Gastroesophageal sphincter (tissue), 3 donors: ENCODE measurements around the gene ZBTB7C.

Experiments used
- POLR2AphosphoS5 ChIP-seq: sonication (generic); formaldehyde crosslinking; IDR thresholded peaks from one replicate; pipeline ENCODE4 v1.6.1; 2017; ENCODE audit warnings: antibody characterized with exemption
- TF ChIP-seq, protein P1 (sequence below), 4 experiments: fragments of 200-600 bp in 2 of 4; fragments of 450-650 bp in 2 of 4; sonication (generic) in 1 of 4; IDR thresholded peaks; one replicate each; pipeline ENCODE4 v1.5.1; 2017 to 2019; ENCODE audit warnings: antibody characterized with exemption in 4 of 4, mild to moderate bottlenecking in 2 of 4, moderate library complexity in 2 of 4

DNA sequence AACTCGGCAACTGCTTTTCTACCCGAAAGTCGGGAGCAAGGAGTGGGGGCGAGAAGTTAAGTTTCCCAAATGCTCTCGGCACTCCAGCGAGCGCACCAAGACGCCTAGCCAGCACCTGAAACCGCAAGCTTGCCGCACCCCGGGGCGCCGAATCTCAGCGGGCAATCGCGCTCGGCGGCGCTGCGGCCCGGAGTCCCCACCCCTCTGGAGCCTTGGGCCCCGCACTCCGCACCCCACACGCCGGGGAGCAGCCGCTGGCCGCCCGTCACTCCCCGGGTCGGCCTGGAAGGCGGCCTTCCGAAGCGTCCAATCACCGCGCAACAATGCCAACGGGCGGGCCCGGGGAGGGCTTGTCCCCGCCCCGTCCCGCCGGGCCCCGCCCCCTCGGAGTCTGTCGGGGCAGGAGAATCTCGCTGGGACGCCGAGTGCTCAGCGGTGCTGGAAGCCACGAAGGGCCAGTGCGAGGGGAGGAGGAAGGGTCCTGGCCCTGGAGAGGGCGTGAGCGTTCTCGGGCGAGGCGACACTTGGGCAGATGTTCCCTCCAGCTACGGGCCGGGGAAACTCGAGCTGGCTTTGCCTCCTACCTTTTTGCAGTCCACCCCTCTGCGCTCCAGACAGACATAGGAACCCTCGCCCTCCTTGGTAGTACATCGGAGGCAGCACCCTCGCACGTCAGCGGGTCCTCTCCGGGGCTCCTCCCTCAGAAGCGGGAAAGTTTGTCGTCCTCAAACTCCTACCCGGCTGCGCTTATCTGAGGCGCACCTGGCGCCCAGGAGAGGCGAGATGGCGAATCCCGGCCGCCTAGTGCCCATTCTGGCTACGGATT lies 1.1 kb upstream of the ZBTB7C start:
- TF ChIP-seq, protein P1, sequence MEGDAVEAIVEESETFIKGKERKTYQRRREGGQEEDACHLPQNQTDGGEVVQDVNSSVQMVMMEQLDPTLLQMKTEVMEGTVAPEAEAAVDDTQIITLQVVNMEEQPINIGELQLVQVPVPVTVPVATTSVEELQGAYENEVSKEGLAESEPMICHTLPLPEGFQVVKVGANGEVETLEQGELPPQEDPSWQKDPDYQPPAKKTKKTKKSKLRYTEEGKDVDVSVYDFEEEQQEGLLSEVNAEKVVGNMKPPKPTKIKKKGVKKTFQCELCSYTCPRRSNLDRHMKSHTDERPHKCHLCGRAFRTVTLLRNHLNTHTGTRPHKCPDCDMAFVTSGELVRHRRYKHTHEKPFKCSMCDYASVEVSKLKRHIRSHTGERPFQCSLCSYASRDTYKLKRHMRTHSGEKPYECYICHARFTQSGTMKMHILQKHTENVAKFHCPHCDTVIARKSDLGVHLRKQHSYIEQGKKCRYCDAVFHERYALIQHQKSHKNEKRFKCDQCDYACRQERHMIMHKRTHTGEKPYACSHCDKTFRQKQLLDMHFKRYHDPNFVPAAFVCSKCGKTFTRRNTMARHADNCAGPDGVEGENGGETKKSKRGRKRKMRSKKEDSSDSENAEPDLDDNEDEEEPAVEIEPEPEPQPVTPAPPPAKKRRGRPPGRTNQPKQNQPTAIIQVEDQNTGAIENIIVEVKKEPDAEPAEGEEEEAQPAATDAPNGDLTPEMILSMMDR (IDR thresholded peaks at IDR 0.05), result peak in 2 of 4 experiments; percentile 3 to 18
- peak; percentile 62 for TF ChIP-seq POLR2AphosphoS5
